Neural cell (in vitro differentiated cells): ENCODE results near the gene DLGAP4. TPM values are rescaled to one million over a fixed set of nuclear protein-coding genes. Genes with fewer than 3 reads are reported as not detected.

Experiments used
- H2AFZ ChIP-seq: fragments of 200-600, 300-800 bp; sonication (generic), shearing (Covaris generic); 2 replicates; pipeline ENCODE4 v1.6.0; 2014; ENCODE audit warnings: low read depth, mild to moderate bottlenecking, antibody characterized with exemption, low read length, moderate library complexity
- H3F3A ChIP-seq: fragments of 200-600 bp; shearing (Covaris generic); 2 replicates; pipeline ENCODE4 v1.6.1; 2016; ENCODE audit warnings: mild to moderate bottlenecking, moderate library complexity, mixed read lengths, antibody characterized with exemption, low read length; ENCODE audit not compliant: insufficient read depth, poor library complexity, severe bottlenecking
- H3K27ac ChIP-seq: fragments of 200-600, 300-800 bp; sonication (generic), shearing (Covaris generic); 2 replicates; pipeline ENCODE4 v1.5.1; 2014; ENCODE audit warnings: mild to moderate bottlenecking, low read length, moderate library complexity
- H3K27me3 ChIP-seq: fragments of 300-800, 200-600 bp; sonication (generic), shearing (Covaris generic); 2 replicates; pipeline ENCODE4 v1.6.0; 2014; ENCODE audit warnings: mild to moderate bottlenecking, low read depth, low read length, moderate library complexity; ENCODE audit not compliant: insufficient read depth
- H3K36me3 ChIP-seq: fragments of 300-800, 200-600 bp; sonication (generic), shearing (Covaris generic); 2 replicates; pipeline ENCODE4 v1.5.1; 2014; ENCODE audit warnings: mild to moderate bottlenecking, antibody characterized with exemption, low read length, moderate library complexity; ENCODE audit not compliant: insufficient read depth
- H3K4me2 ChIP-seq: fragments of 300-800, 200-600 bp; sonication (generic), shearing (Covaris generic); 2 replicates; pipeline ENCODE4 v1.6.0; 2014; ENCODE audit warnings: mild to moderate bottlenecking, low read length
- H3K4me3 ChIP-seq: fragments of 300-800, 200-600 bp; sonication (generic), shearing (Covaris generic); 2 replicates; pipeline ENCODE4 v1.5.1; 2014; ENCODE audit warnings: mild to moderate bottlenecking, low read length, moderate library complexity
- H3K79me2 ChIP-seq: fragments of 200-600 bp; shearing (Covaris generic); replicated peaks from 2 replicates; pipeline ENCODE4 v1.6.0; 2014; ENCODE audit warnings: mild to moderate bottlenecking, low read length, moderate library complexity; ENCODE audit not compliant: insufficient read depth
- H3K9ac ChIP-seq: fragments of 300-800, 200-600 bp; sonication (generic), shearing (Covaris generic); 2 replicates; pipeline ENCODE4 v1.6.1; 2016; ENCODE audit warnings: mild to moderate bottlenecking, low read length, mixed read lengths
- H3K9me2 ChIP-seq: fragments of 200-600 bp; shearing (Covaris generic); 2 replicates; pipeline ENCODE4 v1.6.1; 2016; ENCODE audit warnings: mild to moderate bottlenecking, low read length, mixed read lengths; ENCODE audit not compliant: insufficient read depth
- H3K9me3 ChIP-seq: fragments of 200-600, 300-800 bp; sonication (generic), shearing (Covaris generic); 2 replicates; pipeline ENCODE4 v1.6.1; 2016; ENCODE audit warnings: mild to moderate bottlenecking, mixed run types, low read length, moderate library complexity, mixed read lengths
- H4K20me1 ChIP-seq: fragments of 200-600 bp; shearing (Covaris generic); 2 replicates; pipeline ENCODE4 v1.6.1; 2016; ENCODE audit warnings: mild to moderate bottlenecking, mixed run types; ENCODE audit not compliant: insufficient read depth
- CTCF ChIP-seq: fragments of 450-650 bp; IDR thresholded peaks from 2 replicates; pipeline ENCODE4 v1.5.1; 2014; ENCODE audit warnings: antibody characterized with exemption, mild to moderate bottlenecking, moderate library complexity; ENCODE audit not compliant: poor library complexity, severe bottlenecking
- EP300 ChIP-seq: fragments of 450-650 bp; conservative IDR thresholded peaks from 2 replicates; pipeline ENCODE4 v1.6.1; 2014; ENCODE audit warnings: antibody characterized with exemption, mild to moderate bottlenecking, moderate library complexity; ENCODE audit not compliant: poor library complexity, severe bottlenecking
- EZH2 ChIP-seq: fragments of 200-600, 300-800 bp; shearing (Covaris generic), sonication (generic); IDR thresholded peaks from 2 replicates; pipeline ENCODE4 v1.6.1; 2014; ENCODE audit warnings: antibody characterized with exemption, low read length, borderline replicate concordance, mild to moderate bottlenecking; ENCODE audit not compliant: insufficient read depth, poor library complexity, severe bottlenecking
- MXI1 ChIP-seq: fragments of 450-650 bp; conservative IDR thresholded peaks from 2 replicates; pipeline ENCODE4 v1.6.1; 2014; ENCODE audit warnings: antibody characterized with exemption, mild to moderate bottlenecking; ENCODE audit not compliant: poor library complexity, severe bottlenecking
- POLR2AphosphoS5 ChIP-seq: IDR thresholded peaks from 2 replicates; pipeline ENCODE4 v1.6.1; 2012
- RAD21 ChIP-seq: fragments of 450-650 bp; conservative IDR thresholded peaks from 2 replicates; pipeline ENCODE4 v1.6.1; 2014; ENCODE audit warnings: antibody characterized with exemption, mild to moderate bottlenecking, moderate library complexity
- REST ChIP-seq: IDR thresholded peaks from 2 replicates; pipeline ENCODE4 v1.6.1; 2012; ENCODE audit warnings: borderline replicate concordance
- SMC3 ChIP-seq: fragments of 450-650 bp; conservative IDR thresholded peaks from 2 replicates; pipeline ENCODE4 v1.6.1; 2014; ENCODE audit warnings: antibody characterized with exemption, mild to moderate bottlenecking, moderate library complexity; ENCODE audit not compliant: poor library complexity
- TAF1 ChIP-seq: IDR thresholded peaks from 2 replicates; pipeline ENCODE4 v1.6.1; 2012; ENCODE audit warnings: low read depth
- polyA plus RNA-seq: library from polyadenylated mRNA; depleted of rRNA; stranded (reverse); fragments of >200 nt; gene quantifications from 2 replicates; pipeline ENCODE4 v1.2.3, GENCODE V29; 2014

The DLGAP4 gene
- polyA plus RNA-seq, 1 donor from 2014 or later = 31.2 TPM

DNA sequence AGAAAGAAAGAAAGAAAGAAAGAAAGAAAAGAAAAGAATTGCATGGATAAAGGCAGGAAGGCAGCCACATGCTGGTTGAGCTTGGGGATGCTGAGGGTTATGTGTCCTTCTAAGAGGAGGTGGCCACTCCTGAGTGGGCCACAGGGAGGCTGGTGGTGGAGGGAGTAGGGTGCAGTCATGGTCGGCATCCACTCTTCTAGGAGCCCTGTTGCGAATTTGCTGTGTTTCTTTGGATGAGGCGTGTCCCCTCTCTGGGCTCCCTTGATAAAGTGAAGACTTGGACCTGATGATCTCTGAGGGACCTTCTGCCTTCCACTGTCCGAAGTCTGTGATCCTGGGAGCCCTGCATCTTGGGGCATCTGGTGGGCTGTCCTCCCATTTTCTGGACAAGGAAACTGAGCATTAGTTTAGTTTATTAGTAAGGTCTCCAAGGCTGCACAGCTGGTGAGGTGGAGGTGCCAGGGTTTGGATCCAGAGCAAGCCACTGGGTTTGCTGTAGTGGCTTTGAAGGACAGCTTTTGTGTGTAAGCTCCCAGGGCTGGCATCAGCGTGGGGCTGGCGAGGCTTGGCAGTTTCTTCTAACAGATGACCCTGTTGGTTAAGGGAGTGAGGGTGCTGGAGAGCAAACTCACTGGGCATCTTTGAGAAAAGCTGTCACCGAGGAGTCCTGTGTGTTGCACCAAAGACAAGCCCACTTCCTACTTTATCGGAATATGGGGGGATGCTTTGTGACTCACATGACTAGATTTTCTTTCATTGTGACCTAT lies 4.3 kb downstream of the DLGAP4 start:
- TF ChIP-seq TAF1 = no peak
- Histone ChIP-seq H3F3A (no peaks in the 10 kb centered on the region), H3K4me3 (no peak overlapping the region), H3K9me3 (no peaks in the 10 kb centered on the region), H3K4me2 (no peak overlapping the region), H4K20me1 (no peaks in the 10 kb centered on the region), H2AFZ (no peak overlapping the region), H3K27ac (no peak overlapping the region), H3K79me2 (no peaks in the 10 kb centered on the region), H3K36me3 (no peaks in the 10 kb centered on the region), H3K9me2 (no peaks in the 10 kb centered on the region), H3K9ac (no peak overlapping the region), H3K27me3 (peaks cover 2% of the 10 kb centered on the region)

- Histone ChIP-seq H3K9me2 (no peaks in the 10 kb centered on the region), H2AFZ (no peak overlapping the region), H3F3A (no peaks in the 10 kb centered on the region), H3K36me3 (no peaks in the 10 kb centered on the region), H4K20me1 (no peaks in the 10 kb centered on the region), H3K79me2 (no peaks in the 10 kb centered on the region), H3K27ac (no peak overlapping the region), H3K27me3 (no peaks in the 10 kb centered on the region), H3K9me3 (no peaks in the 10 kb centered on the region), H3K4me3 (no peak overlapping the region), H3K4me2 (no peak overlapping the region), H3K9ac (no peak overlapping the region)
- TF ChIP-seq TAF1 = no peak
Measured at GRCh38 chr20:36311141-36311853, 5.2 kb downstream of the DLGAP4 start.

DNA sequence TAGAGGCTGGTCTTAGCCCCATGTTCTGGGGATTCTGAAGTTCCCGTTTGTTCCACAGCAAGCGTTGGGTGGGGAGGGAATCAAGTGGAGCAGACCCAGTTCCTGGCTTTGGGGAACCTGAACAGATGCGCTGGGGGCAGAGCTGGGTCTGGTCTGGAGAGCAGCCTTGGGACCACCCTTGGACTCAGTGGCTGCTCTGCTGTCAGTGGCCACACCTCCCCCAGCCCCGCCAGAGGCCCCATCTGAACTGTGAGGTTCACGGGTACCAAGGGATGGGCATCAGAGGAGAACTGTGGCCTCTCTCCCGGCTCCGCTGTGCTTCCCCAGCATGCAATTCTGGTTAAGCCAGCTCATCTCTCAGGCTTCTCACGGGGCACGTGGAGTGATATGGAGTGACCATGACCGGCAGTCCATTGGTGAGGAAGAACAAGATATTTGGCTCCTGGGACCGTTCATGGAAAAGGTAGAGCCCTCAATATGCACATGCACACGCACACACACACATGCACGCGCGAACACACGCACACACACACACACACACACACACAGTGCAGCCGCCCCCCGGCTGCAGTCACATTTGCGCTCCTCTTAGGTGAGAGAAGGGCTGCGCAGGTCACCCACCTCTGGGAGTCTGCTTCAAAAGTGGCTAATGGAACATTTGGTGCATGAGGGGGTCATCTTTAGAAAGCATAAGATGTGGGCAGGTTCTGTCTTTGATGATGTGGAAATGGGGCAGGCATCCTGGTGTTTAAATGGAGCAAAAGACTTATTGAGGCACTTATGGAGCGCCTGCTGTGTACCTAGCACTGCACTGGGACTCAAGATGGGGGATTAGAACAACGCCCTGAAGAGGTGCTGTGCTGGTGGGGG lies 6.0 kb downstream of the DLGAP4 start:
- Histone ChIP-seq H3K9ac (no peak overlapping the region), H3K27ac (no peak overlapping the region), H3F3A (no peaks in the 10 kb centered on the region), H3K27me3 (no peaks in the 10 kb centered on the region), H2AFZ (no peak overlapping the region), H3K79me2 (no peaks in the 10 kb centered on the region), H3K4me2 (no peak overlapping the region), H3K9me3 (no peaks in the 10 kb centered on the region), H3K4me3 (no peak overlapping the region), H3K36me3 (no peaks in the 10 kb centered on the region), H4K20me1 (no peaks in the 10 kb centered on the region), H3K9me2 (no peaks in the 10 kb centered on the region)
- TF ChIP-seq TAF1 (no peak), POLR2AphosphoS5 (no peak), REST (no peak), EP300 (no peak), EZH2 (no peak), SMC3 (no peak), MXI1 (no peak), CTCF (no peak), RAD21 (no peak)
